GM12891 (cell line): Measurements from ENCODE around the gene PINK1.

Experiments used
- PAX5 ChIP-seq: IDR thresholded peaks from 2 replicates; pipeline ENCODE4 v1.6.1; 2011; ENCODE audit warnings: low read length, moderate library complexity, mild to moderate bottlenecking; ENCODE audit not compliant: insufficient read depth, severe bottlenecking
- POLR2A ChIP-seq: IDR thresholded peaks from 2 replicates; pipeline ENCODE4 v1.6.1; 2011; ENCODE audit warnings: low read depth, low read length, control low read depth
- POLR2AphosphoS5 ChIP-seq: IDR thresholded peaks from 2 replicates; pipeline ENCODE4 v1.6.1; 2011; ENCODE audit warnings: low read depth, low read length, control low read depth
- POU2F2 ChIP-seq: IDR thresholded peaks from 2 replicates; pipeline ENCODE4 v1.6.1; 2011; ENCODE audit warnings: low read depth, mild to moderate bottlenecking, control low read depth, low read length, moderate library complexity
- SPI1 ChIP-seq: IDR thresholded peaks from 2 replicates; pipeline ENCODE4 v1.6.1; 2011; ENCODE audit warnings: low read depth, low read length, control low read depth
- TAF1 ChIP-seq: IDR thresholded peaks from 2 replicates; pipeline ENCODE4 v1.6.1; 2011; ENCODE audit warnings: low read depth, low read length, control low read depth

DNA sequence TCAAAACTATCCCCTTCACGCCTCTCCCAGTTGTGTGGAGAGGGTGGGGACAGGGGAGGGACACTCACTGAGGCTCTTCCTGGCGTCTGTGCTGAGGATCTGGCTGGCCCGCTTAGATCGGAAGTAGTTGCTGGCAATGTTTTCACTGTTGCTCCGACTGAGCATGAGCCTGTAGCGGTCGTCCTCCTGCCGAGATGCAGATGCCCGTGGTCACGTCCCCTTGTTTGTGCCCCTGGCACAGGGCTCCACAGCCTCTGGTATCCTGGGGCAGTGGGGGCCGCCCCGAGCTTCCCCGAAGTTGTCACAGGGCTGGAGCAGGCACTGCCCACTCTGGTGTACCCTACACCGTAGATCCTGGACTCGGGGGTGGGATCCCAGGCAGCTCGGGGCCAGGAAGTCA, 32.9 kb downstream of the PINK1 start:
- TF ChIP-seq POLR2A = no peak
- no peak for TF ChIP-seq POLR2AphosphoS5
- TF ChIP-seq POU2F2 = no peak
- no peak for TF ChIP-seq TAF1
- TF ChIP-seq SPI1 = no peak
- no peak for TF ChIP-seq PAX5
